Ishikawa (cell line): ENCODE data around the gene CERK.
A peak's percentile ranks its signal among the peaks of the same experiment; 100 is the strongest.

ENCODE experiments used
- CEBPB ChIP-seq: IDR thresholded peaks from 2 replicates; pipeline ENCODE4 v1.6.1; 2012
- CREB1 ChIP-seq: IDR thresholded peaks from 2 replicates; pipeline ENCODE4 v1.6.1; 2012; ENCODE audit warnings: low read depth
- EP300 ChIP-seq: IDR thresholded peaks from 2 replicates; pipeline ENCODE4 v1.6.1; 2012; ENCODE audit warnings: borderline replicate concordance
- FOXM1 ChIP-seq: IDR thresholded peaks from 2 replicates; pipeline ENCODE4 v1.6.1; 2012; ENCODE audit warnings: low read depth, borderline replicate concordance
- NFIC ChIP-seq: IDR thresholded peaks from 2 replicates; pipeline ENCODE4 v1.6.1; 2012
- RAD21 ChIP-seq: IDR thresholded peaks from 2 replicates; pipeline ENCODE4 v1.6.1; 2012; ENCODE audit warnings: low read depth
- REST ChIP-seq: IDR thresholded peaks from 2 replicates; pipeline ENCODE4 v1.6.1; 2012; ENCODE audit warnings: low read depth, mild to moderate bottlenecking
- TAF1 ChIP-seq: IDR thresholded peaks from 2 replicates; pipeline ENCODE4 v1.6.1; 2012; ENCODE audit warnings: low read depth, mild to moderate bottlenecking
- TEAD4 ChIP-seq: IDR thresholded peaks from 2 replicates; pipeline ENCODE4 v1.6.1; 2012
- USF1 ChIP-seq: IDR thresholded peaks from 2 replicates; pipeline ENCODE4 v1.6.1; 2012
- YY1 ChIP-seq: IDR thresholded peaks from 2 replicates; pipeline ENCODE4 v1.6.1; 2012; ENCODE audit warnings: low read depth
- ZBTB7A ChIP-seq: IDR thresholded peaks from 2 replicates; pipeline ENCODE4 v1.6.1; 2012; ENCODE audit warnings: low read depth
- TF ChIP-seq, protein P1 (sequence below): IDR thresholded peaks from 2 replicates; pipeline ENCODE4 v1.6.1; 2012

CERK gene

GRCh38 chr22:46774980-46775849, 37.2 kb upstream of the CERK start:
- TF ChIP-seq USF1 (no peak), REST (no peak), TEAD4 (no peak), CEBPB (no peak), FOXM1 (no peak), RAD21 (no peak), NFIC (no peak)
- TF ChIP-seq, protein P1, sequence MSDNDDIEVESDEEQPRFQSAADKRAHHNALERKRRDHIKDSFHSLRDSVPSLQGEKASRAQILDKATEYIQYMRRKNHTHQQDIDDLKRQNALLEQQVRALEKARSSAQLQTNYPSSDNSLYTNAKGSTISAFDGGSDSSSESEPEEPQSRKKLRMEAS, result no peak

GRCh38 chr22:46774253-46774979, 36.4 kb upstream of the CERK start:
- TF ChIP-seq REST, result no peak
- no peak for TF ChIP-seq CEBPB
- TF ChIP-seq TAF1, result no peak
- no peak for TF ChIP-seq CREB1
- TF ChIP-seq NFIC, result no peak
- no peak for TF ChIP-seq FOXM1
- TF ChIP-seq ZBTB7A, result no peak

- no peak for TF ChIP-seq FOXM1
- TF ChIP-seq RAD21, result no peak
- TF ChIP-seq TEAD4, result no peak
- TF ChIP-seq NFIC, result no peak
- TF ChIP-seq CEBPB, result no peak
- TF ChIP-seq, protein P1, result no peak
- no peak for TF ChIP-seq EP300
- TF ChIP-seq ZBTB7A, result no peak
- TF ChIP-seq CREB1, result no peak
- no peak for TF ChIP-seq USF1
Measured at GRCh38 chr22:46773076-46773475, 35.0 kb upstream of the CERK start.

- no peak for TF ChIP-seq YY1
- no peak for TF ChIP-seq ZBTB7A
- no peak for TF ChIP-seq EP300
- TF ChIP-seq REST, result no peak
Measured at GRCh38 chr22:46770726-46771125, 32.7 kb upstream of the CERK start.

GRCh38 chr22:46770151-46770641, 32.1 kb upstream of the CERK start:
- TF ChIP-seq ZBTB7A (no peak), REST (peak; percentile 68)
- TF ChIP-seq, protein P1, result no peak
